ENCODE data around the gene ABCD2.
"Not testable (repeated sequence)": the region's sequence is repeated elsewhere in the genome, so short reads cannot be mapped to it uniquely, and the experiment has no call there.

Gene ABCD2

DNA sequence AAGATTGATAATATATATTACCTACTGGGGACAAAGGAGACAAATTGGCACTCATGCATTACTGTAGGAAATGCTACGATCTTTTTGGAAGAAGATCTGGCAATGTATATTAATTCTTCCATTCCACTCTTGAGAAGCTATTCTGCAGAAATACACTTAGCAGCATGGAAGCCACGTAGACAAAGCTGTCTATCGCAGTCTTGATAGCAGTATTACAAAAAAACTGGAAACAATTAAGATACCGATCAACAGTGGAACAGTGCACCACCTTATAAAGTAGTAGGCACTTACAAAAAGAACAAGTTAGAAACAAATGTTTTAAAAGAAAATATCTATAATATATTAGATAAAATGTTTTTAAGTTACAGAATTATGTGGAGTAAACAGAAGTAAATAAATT is 87.2 kb downstream of the ABCD2 start:
- no peak for DNase-seq

DNA sequence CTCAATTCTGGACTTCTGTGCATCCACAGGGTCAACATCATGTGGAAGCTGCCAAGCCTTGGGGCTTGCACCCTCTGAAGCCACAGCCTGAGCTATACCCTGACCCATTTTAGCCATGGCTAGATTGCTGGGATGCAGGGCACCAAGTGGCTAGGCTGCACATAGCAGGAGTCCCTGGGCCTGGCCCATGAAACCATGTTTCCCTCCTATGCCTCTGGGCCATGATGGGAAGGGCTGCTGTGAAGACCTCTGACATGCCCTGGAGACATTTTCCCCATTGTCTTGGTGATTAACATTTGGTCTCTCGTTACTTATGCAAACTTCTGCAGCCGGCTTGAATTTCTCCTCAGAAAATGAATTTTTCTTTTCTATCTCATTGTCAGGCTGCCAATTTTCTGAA is 92.6 kb downstream of the ABCD2 start:
- DNase-seq: no peak

DNA sequence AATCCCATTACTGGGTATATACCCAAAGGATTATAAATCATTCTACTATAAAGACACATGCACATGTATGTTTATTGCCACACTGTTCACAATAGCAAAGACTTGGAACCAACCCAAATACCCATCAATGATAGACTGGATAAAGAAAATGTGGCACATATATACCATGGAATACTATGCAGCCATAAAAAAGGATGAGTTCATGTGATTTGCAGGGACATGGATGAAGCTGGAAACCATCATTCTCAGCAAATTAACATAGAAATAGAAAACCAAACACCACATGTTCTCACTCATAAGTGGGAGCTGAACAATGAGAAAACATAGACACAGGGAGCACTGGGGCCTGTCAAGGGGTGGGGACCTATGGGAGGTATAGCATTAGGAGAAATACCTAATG is 97.4 kb downstream of the ABCD2 start:
- not testable (repeated sequence) for DNase-seq

DNA sequence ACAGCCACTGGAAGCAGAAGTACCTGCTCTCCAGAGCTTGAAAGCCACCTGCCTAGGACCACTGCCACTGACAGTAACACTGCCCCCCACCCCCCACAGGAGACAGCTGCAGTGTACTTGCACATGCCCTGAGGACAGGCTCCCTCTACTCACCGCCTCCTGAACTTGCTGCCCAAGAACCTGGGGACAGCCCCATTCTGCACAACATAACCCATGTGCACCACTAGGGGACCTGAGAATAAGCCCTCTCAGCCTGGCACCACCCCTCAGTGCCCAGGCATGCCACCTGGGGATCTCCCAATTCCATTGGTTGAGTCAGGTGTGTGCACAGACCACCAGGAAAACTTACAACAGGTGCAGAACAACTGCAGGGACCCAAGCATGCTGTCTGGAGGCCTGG is 109.6 kb downstream of the ABCD2 start:
- no peak for DNase-seq

DNA sequence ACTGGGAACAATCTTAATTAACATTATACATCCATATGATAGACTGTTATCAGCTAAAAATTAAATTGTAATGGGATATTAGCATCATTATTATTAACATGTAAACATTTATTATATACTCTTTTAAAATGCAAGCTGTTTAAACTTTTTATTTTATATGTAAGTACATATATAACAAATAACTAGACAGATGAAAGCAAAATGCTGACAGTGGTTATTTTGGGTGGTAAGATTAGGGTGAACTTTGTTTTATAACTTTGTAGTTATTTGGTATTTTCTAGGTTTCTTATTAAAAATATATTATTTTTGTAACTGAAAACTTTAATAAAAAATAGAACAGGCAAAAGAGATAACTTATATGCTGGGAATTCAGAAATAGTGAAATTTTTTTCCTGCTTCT is 114.0 kb downstream of the ABCD2 start:
- DNase-seq: no peak

DNA sequence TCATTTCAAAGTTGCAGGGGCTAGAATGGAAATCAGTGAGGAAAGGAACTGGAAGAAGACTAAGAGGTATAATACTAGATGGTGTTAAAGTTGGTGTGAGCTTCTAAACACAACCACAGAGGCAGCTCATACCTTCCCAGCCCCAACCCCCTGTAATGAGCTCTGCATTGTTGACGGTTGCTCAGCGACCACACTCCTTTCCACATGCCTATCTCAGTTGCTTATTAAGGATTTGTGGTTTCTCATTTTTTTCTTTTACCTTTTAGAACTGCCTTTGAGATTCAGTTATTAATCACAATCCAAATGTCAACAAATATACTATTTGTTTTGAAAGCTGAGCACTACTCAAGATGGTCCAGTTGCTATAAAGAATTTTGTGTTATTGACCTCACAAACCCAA is 114.6 kb downstream of the ABCD2 start:
- no peak for DNase-seq

DNA sequence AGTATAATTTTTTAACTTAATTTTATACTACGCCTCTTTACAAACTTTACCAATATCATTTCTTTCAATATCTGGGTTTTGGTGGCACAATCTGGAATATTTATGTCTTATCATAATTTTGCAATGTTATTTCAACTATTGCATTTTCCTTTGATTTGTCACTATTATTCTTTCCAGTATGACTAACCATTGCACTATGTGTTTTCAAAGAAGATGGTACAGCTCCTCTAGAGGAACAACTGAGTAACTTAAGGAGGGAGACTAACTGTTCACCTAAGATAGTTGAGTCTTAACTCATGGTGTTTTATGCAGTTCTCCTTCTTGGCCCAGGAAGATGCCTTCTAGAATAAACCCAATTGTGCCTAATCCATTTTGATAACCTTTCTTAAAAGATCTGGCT is 116.2 kb downstream of the ABCD2 start:
- DNase-seq: no peak

DNA sequence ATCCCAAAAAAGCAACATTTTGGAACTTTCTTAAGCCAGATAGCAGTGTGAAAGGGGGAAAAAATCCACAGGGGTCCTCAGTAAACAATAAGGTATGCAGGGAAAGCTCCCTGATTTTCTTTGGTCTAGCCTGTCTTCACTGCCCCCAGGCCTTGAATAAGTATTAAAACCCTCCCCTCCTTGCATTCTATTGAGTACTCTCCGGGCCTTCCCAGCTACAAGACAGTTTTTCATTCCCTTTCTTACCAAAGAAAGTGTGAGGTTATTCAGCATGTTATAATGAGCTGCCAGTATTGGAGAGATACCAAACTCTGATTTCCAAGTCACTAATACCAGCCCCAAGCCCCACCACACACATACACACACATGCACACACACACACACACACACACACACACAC is 116.9 kb downstream of the ABCD2 start:
- no peak for DNase-seq

All from NCI-H524 treated with DMSO at 0.1 percent for 48 hours (cell line).